Prostate gland (tissue), 2 donors: ENCODE results near the gene PPFIA4.

Experiments used
- CTCF ChIP-seq, 4 experiments: fragments of 200-600 bp in 2 of 4; fragments of 450-650 bp in 2 of 4; sonication (generic) in 2 of 4; IDR thresholded peaks; 1 replicate in 3 of 4; 2 replicates in 1 of 4; pipeline ENCODE4 v1.5.1; 2016 to 2019; ENCODE audit warnings: antibody characterized with exemption in 4 of 4, mild to moderate bottlenecking in 2 of 4, moderate library complexity in 2 of 4
- POLR2A ChIP-seq: fragments of 450-650 bp; IDR thresholded peaks from one replicate; pipeline ENCODE4 v1.6.1; 2016; ENCODE audit warnings: antibody characterized with exemption, mild to moderate bottlenecking
- POLR2AphosphoS5 ChIP-seq: sonication (generic); formaldehyde crosslinking; IDR thresholded peaks from one replicate; pipeline ENCODE4 v1.6.1; 2017; ENCODE audit warnings: antibody characterized with exemption

- TF ChIP-seq POLR2AphosphoS5, result no peak
- TF ChIP-seq CTCF (IDR thresholded peaks at IDR 0.05), result no peak
- TF ChIP-seq POLR2A, result no peak
These were observed 64.8 kb downstream of the PPFIA4 start for GRCh38 chr1:203091199-203091477.
